Fibroblast of skin of right biceps (primary cell): ENCODE data around the gene WWC2.
"Not testable (repeated sequence)": the region's sequence is repeated elsewhere in the genome, so short reads cannot be mapped to it uniquely, and the experiment has no call there.

Source experiments
- DNase-seq: peaks from one replicate; pipeline ENCODE4 v3.0.0-alpha.2; 2013

The WWC2 gene

DNA sequence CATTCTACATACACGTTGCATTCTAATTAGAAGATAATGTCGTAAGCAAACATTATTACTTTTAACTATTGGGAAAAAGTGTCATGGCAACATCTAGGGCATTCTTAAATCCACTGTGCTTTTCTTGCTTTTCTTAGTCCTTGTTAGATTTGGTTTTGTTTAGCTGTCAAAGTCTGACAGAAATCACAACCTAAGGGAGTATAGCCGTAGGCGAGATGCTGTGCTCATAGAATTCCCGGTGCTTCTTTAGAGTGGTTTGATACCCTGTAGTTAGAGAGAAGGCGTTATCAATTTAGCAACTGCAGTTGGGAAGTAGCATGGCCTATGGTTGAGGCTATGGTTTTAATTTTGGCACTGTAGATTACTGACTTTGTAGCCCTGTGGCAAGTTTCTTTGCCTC is 45.7 kb downstream of the WWC2 start:
- no peak for DNase-seq

DNA sequence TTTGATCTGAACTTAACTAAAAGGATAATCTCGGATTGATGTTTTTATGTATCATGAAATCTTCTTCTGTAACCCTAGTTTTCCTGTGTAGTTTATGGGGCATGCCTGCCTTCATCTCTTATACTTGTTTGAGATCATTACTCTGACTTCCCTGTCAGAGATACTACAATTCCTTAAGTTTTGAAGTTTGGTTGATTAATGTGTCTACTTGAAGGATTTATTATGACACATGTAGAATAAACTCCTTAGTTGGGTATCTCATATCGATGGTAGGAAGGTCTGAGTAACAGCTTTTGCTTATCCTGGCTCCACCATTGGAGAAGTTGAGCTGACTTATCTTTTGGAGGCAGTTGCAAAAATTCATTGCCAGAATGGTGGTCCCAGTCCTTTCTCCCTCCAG is 46.7 kb downstream of the WWC2 start:
- no peak for DNase-seq

DNA sequence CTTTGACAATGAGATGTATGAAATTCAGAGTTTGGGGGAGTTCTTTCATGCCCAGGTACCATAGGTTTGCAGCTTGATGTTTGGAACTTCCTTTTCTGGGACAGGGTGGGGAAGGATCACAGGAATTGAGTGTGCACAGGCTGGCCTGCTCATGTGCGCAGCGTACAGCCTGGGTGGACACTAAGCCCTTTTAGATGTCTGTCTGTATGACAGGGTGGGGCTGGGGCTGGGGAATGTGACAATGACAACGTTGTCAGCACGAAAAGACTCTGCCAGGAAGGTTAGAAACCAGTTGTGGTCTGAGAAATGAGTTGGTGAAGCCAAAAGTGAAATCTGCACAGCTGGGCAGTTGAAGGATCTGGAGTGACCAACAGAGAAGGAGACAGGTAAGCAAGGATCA is 47.4 kb downstream of the WWC2 start:
- no peak for DNase-seq

DNA sequence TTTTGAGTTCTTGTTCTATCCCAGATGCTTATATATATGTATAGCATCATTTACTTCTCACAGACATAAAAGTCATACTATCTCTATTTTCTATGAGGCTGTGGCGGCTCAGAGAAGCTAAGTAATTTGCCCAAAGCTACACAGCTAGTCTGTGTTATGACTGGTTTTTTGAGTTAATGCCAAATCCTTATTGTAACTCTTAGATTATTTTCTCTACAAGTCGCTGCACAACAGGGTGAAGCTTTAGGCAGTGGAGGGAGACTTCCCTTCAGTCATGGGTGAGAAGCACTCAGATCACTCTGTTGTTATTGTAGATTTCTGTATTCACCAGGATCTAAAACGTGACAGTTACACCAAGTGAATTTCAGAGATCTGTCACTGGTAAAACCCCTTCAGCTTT is 48.1 kb downstream of the WWC2 start:
- no peak for DNase-seq

DNA sequence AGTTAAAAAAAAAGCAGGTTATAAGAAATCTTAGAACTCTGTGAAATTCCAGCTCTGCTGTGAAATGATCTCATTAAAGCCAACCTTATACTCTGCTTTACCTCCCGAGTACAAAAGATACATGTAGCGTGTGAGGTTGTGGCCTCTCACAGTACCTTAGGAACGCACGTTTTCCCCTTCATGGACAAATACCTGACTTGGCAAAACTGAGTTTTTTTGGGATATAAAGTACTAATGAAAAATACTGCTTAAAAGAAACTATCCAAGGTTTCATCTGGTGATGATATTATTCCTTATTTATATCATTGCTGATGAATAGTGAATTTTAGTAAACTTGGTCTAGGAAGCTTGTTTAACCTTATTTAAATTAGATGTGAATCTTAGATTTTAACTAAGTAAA is 48.9 kb downstream of the WWC2 start:
- DNase-seq: no peak

DNA sequence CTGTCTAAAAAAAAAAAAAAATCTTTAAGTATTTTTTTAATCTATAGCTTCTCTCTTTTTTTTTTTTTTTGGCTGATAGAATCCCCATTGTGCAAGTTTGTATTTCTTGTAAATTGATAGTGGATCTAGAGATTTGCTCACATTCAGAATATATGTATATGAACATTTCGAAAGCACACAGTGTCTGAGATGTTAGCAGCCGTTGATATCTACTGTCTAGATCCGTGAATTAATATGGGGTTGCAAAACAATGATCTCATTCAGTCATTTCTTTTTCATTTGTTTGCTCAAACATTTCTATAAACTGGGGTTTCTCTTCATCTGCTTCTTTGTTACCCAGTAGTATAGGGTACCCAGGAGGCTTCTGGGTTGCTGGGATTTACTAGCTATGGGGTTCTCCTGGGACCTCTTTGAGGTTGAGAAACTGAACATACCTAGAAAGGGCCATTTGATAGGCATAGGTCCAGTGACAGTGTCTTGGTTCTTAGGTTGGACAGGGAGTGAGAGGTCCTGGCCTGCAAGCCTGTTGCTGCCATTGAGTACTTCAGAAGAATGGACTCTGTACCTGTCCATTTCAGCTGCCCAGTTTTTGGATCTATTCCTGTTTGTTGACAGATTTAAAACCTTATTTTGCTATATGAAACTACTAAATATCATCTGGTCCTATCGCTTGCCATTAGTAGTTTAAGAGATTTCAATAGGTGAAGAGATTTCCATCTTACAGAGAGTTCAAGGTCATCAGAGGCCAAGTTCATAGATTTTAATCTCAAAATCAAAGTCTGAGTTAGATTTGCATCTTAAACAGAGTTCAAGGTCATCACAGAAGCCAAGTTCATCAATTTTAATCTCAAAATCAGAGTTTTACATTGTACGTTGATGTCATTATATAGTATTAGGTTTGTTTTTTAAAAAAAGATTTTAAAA is 50.8 kb downstream of the WWC2 start:
- no peak for DNase-seq

DNA sequence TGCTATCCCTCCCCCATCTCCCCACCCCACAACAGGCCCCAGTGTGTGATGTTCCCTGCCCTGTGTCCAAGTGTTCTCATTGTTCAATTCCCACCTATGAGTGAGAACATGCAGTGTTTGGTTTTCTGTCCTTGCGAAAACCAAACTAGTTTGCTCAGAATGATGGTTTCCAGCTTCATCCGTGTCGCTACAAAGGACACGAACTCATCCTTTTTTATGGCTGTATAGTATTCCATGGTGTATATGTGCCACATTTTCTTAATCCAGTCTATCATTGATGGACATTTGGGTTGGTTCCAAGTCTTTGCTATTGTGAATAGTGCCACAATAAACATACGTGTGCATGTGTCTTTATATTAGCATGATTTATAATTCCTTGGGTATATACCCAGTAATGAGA is 51.6 kb downstream of the WWC2 start:
- DNase-seq: not testable (repeated sequence)

DNA sequence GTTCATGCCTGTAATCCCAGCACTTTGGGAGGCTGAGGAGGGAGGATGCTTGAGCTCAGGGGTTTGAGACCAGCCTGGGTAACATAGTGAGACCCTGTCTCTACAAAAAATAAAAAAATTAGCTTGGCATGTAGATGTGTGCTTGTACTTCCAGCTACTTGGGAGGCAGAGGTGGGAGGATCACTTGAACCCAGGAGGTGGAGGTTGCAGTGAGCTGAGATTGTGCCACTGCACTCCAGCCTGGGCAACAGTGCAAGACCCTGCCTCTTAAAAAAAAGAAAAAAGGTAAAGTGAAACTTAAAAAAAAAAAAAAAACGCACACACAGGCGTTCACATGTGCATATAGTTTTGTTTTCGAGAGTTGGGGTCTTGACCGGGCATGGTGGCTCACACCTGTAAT is 53.2 kb downstream of the WWC2 start:
- not testable (repeated sequence) for DNase-seq

DNA sequence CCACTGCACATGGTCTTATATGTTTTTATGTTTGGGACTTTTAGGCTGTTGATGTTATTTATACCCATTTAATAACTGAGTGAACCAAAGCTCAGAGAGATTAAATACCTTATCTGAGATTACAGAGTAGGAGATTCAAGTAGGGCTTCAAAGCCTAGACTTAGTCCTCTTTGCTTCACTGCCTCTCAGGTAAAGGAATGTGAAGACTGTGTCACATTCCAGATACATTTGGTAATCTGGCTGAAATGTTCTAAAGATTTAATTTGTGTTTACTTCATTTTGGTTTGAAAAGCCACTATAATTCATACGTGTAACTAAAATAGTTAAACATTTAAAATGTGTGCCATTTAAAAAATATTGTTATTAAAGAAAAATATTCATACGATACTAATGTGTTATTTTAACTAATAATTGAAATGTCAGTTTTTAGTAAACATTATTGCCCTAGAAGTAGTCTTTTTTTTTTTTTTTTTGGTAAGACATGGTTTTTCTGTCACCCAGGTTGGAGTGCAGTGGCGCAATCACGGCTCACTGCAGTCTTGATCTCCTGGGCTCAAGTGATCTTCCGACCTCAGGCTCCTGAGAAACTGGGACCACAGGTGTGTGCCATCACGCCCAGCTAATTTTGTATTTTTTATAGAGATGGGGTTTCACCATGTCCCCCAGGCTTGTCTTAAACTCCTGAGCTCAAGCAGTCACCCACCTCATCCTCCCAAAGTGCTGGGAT is 54.3 kb downstream of the WWC2 start:
- DNase-seq: no peak

DNA sequence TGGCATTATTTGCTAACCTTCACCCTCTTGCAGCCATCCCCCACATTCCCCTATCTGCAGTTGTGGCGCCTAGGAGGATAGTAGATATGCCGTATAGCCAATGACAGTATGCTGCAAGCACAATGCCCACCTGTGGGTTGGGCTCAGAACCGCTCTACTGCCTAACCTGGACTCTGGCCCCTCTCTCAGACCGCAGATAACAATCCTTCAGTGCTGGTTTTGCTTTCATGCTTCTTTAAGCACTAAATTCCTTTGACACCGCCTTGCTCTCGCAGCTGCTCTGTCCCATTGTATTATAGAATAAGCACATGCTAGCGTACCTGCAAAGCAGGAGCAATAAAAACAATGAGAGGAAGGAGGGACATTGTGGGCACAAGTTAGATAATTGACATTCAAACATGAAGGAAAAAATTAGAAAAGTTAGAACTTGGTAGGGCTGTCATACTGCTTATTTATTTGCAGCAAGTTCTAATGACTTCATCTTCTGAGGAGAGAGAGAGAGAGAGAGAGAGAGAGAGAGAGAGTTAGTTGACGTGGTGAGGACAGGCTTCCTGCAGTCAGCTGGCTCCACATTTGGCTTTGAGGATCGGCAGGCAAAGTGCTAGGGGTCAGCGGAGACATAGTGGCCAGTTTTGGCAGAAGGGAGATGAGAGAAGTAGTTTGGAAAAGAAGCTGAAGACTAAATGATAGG is 55.8 kb downstream of the WWC2 start:
- no peak for DNase-seq

DNA sequence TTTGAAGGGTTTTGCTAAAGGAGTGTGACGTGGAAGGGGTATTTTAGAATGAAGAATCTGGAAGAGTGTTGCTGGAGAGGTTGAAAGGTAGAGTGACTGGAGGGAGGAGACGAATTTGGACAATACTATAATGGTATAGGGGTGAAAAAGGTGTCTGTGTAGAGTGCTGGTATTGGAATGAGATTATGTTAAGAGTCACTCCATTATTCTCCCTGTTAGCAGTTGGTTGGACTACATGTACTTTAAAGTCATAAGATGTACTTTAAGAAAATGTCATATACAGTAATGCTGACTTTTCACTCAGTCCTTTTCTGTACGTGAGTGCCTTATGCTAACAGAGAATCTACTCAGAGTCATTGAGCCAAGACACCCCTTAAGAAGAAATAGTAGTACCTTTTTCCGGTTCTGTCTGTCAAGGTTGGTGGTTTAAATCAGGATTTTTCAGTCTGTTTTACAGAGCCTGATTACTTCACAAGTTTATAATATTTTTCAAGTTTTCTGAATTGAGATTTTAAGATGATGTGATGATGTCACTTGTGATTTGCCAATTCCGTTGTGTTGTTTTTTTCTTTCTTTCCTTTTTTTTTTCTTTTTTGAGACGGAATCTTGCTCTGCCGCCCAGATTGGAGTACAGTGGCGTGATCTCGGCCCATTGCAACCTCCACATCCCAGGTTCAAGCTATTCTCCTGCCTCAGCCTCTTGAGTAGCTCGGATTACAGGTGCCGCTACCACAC is 56.6 kb downstream of the WWC2 start:
- no peak for DNase-seq

DNA sequence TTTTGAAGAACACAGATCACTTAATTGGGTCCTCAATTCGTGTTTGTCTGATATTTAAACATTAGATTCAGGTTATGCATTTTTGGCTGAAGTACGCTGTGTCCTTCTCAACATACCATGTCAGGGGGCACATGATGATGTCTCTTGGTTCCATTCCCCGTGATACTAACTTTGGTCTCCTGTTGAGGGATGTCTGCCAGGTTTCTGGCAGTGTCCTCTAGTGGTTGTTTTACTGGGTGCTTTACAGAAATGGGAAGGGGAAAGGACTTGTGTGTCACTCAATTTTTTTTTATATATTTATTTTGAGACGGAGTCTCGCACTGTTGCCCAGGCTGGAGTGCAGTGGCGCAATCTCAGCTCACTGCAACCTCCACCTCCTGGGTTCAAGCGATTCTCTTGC is 58.2 kb downstream of the WWC2 start:
- DNase-seq: no peak

DNA sequence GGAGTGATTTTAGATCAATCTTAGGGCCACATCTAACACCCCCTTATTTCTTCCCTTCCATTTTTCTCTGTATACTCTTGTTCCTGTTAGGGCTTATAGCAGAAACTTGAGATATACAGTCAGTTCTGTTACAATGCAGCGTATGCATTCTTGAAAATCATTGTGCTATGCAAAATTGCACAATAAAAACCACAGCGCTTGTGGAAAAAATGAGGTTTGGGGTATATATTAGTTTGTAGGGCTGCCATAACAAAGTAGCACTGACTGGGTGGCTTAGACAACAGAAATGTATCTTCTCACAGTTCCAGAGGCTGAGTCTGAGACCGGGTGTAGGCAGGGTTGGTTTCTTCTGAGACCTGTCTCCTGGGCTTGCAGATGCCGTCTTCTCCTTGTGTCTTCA is 59.0 kb downstream of the WWC2 start:
- DNase-seq: peak; percentile 94

DNA sequence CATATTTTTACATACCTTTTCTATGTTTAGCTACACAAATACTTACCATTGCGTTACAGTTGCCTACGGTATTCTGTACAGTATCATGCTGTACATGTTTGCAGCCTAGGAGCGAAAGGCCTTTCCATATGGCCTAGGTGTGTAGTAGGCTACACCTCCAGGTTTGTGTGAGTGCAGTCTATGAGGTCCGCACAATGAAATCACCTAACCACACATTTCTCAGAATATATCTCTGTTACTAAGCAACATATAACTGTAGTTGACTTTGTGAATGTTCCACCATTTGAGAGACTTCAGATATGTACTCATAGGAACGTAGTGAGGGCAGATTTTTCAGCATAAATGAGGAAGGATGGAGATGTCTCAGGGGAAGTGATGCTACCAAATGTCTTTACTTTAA is 62.6 kb downstream of the WWC2 start:
- DNase-seq: no peak

DNA sequence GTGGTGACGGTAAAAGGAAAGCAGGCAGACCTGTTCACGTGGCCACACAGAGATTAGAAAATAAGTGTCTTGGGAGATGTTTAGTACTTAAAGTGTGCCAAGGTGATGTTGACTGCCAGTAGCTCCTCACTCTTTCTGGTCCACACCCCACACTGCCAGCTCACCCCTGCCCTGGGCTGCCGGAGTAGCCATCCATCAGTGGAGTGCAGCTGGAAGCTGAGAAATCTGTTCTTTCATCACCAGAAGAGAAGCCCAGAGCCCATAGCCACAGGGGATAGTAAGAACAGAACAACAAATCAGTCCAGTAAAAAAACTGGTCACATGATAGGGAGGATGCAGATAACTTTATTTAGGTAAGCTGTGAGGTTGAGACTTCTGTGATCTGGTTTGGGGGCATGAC is 64.1 kb downstream of the WWC2 start:
- no peak for DNase-seq

DNA sequence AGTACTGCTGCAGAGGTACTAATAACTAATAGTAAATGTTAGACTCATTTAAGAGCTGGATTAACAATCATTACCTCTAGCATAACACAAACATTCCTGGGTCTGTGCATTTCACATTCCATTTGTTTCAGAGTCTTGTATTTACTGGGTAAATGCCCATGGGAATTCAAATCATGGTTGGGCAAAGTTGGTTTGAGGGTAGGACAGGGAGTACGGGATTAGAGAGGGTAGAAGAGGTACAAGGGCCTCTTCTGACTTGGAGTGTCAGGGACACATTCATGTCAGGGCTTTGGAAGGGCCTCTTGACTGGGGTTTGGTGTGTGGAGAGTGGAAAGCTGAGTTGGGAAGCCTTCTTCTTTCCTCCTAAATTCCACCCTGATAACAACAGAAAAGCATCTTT is 65.9 kb downstream of the WWC2 start:
- peak; percentile 62 for DNase-seq

DNA sequence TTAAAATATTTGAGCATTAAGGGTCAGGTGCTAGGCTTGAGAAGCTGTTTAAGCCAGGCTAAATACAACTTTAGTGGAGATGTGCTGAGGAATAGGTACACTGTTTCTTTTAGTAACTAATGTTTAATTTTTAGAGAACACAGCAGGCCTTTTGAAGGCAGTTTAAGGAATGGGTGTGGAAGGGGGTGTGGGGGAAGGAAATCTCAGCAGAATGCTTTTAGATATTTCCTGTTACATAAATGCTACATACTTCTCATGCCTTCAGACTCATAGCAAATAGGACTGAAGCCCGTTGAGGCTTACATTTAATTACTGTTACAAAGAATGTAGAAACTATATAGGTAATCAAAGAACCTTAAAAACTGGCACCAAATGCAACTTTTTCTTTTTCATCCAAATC is 66.3 kb downstream of the WWC2 start:
- peak; percentile 73 for DNase-seq

DNA sequence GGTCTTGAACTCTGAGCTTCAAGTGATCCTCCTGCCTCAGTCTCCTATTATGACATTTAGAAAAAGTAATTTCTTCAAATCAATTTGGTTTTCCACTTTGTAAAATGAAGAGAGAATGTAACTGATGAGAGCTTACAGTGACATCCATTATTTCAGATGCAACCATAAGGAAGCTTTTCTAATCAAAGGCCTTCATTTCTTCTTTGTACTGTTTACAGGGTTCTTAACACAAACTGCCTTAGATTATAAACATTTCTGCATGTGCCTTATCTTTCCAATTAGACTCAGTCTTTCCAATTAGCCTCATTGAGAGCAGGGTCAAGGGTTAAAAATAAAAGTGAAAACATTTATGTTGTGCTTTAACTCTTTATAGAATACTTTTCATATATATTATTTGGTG is 71.8 kb downstream of the WWC2 start:
- DNase-seq: no peak

DNA sequence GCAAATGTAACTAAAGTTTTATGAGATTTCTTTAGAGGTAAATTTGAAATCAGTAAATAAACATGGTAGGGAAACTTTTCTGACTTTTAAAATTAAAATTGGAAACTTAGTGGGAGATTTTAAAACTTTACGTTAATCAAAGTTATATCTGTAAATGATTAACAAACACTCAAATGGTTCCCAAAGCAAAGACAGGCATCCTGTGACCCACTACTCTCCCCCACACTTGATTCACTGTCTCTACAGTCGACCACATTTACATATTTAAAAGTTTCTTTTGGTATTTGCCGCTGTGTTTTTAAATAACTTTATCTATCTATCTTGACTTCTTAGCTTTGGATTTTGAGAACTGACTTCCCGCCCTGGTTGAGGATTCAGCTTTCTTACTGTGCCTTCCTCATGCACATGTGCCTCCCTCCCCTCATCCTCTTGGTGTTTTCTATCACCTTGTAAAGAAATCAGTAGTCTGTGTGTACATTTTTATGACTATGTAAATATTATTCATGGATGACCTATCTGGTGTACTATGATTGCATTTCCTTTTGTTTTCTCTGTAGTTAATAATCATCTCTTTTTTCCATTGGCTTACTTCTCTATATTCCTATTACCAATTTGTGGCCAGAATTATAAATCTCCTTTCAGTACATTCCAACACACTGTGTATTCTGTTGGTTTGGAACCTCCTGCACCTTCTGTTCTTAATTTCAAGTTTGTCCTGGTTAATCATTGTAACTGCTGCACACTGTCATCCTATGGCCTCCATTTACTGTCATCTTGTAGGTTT is 72.6 kb downstream of the WWC2 start:
- DNase-seq: peak; percentile 41

DNA sequence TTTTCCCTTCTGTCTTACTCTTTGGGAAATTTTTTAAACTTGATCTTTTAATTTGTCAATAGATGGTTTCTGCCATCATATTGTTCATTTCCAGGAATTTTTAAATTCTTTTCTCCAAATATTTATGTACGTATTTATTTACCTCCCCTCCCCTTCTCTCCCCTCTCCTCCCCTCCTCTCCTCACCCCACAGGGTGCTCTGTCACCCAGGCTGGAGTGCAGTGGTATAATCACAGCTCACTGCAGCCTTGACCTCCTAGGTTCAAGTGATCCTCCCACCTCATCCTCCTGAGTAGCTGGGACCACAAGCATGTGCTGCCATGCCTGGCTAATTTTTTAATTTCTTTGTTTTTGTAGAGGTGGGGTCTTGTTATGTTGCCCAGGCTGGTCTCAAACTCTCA is 73.8 kb downstream of the WWC2 start:
- DNase-seq: no peak

DNA sequence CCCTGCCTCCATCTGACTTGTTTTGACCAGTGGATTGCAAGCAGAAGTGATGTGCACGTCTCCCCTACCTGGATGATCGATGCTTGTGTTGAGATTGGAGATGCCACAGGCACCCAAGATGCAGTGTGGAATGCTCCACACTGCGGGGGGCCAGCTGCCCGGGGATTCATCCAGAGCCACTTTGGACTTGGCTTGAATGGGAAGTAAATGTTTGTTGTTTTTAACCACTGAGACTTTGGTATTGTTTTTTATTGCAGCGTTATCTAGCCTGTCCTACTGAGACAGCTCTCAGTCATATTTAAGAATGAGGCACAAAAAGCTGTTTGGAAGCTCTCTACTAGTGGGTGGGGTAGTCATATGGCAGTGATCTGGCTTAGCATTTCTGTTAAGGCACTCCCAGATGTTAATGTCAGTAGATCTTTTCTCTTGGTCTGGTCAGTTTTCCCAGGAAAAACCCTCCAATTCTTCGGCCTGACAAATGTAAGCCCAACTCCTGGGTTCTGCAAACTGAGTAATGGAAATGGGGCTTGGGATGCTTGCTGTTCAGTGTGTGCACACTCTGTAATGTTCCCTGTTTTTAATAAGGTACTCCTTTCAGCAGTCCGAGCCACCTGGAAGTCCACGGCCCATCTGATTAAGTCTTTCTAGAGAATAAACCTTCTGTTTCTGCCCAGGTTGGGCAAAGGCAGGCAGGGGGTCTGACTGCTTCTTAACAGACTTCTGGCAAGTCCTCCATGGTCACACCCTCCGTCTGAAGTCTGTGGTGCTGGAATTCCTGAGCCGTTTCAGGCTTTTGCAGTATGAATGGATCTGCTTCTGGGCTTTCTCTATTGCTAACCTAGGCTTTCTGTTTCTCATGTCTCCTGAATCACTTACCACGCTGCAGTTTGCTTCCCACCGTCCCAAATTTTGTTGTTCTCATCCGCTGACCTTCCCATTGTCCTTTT is 74.8 kb downstream of the WWC2 start:
- peak; percentile 54 for DNase-seq
